ENCODE measurements around the gene CARMIL1.

- TF ChIP-seq FOXA1 (IDR thresholded peaks at IDR 0.05) (no peak), BHLHE40 (IDR thresholded peaks at IDR 0.05; ENCODE audit: borderline replicate concordance) (no peak), SUZ12 (IDR thresholded peaks at IDR 0.05) (no peak), FOXM1 (IDR thresholded peaks at IDR 0.05; ENCODE audit: borderline replicate concordance) (no peak), SP1 (IDR thresholded peaks at IDR 0.05) (no peak), L3MBTL2 (conservative IDR thresholded peaks at IDR 0.05) (no peak)
These were observed 81.4 kb downstream of the CARMIL1 start for GRCh38 chr6:25360621-25361020.

Measured in HEK293T (cell line).